ENCODE results near the gene EEFSEC. TPM values are rescaled to one million over a fixed set of nuclear protein-coding genes. Genes with fewer than 3 reads are reported as not detected.
A peak's percentile ranks its signal among the peaks of the same experiment; 100 is the strongest.

The EEFSEC gene
- total RNA-seq, 1 experiment from 2014 or later = 21.3 TPM

- Histone ChIP-seq H4K20me1 (ENCODE audit: insufficient read depth) (no peaks in the 10 kb centered on the region), H3K4me2 (peak overlapping the region; percentile 57; the same call in 1 of the 2 replicates), H3K36me3 (ENCODE audit: low read depth) (no peaks in the 10 kb centered on the region), H3K4me3 (no peak overlapping the region), H3K9me2 (ENCODE audit: insufficient read depth) (no peaks in the 10 kb centered on the region), H3K9me3 (ENCODE audit: insufficient read depth, low read depth) (no peaks in the 10 kb centered on the region), H2AFZ (no peak overlapping the region), H3K27ac (no peak overlapping the region), H3K79me2 (ENCODE audit: low read depth) (no peaks in the 10 kb centered on the region), H3K4me1 (replicated peaks; ENCODE audit: insufficient read depth) (peaks cover 24% of the 10 kb centered on the region), H3F3A (ENCODE audit: insufficient read depth, low read depth) (no peaks in the 10 kb centered on the region; the same call in 1 of the 2 replicates), H3K27me3 (ENCODE audit: insufficient read depth, low read depth) (no peaks in the 10 kb centered on the region)
- TF ChIP-seq, protein P1, sequence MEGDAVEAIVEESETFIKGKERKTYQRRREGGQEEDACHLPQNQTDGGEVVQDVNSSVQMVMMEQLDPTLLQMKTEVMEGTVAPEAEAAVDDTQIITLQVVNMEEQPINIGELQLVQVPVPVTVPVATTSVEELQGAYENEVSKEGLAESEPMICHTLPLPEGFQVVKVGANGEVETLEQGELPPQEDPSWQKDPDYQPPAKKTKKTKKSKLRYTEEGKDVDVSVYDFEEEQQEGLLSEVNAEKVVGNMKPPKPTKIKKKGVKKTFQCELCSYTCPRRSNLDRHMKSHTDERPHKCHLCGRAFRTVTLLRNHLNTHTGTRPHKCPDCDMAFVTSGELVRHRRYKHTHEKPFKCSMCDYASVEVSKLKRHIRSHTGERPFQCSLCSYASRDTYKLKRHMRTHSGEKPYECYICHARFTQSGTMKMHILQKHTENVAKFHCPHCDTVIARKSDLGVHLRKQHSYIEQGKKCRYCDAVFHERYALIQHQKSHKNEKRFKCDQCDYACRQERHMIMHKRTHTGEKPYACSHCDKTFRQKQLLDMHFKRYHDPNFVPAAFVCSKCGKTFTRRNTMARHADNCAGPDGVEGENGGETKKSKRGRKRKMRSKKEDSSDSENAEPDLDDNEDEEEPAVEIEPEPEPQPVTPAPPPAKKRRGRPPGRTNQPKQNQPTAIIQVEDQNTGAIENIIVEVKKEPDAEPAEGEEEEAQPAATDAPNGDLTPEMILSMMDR (conservative IDR thresholded peaks at IDR 0.05) = no peak
- TF ChIP-seq EZH2 (IDR thresholded peaks at IDR 0.05; ENCODE audit: low read depth) = no peak
- intact Hi-C loops (cut with micrococcal nuclease; ENCODE audit: unreplicated experiment) = no loop called here
- ChIA-PET POLR2A (ENCODE audit: unreplicated experiment) (interaction anchor here (0.6 kb wide), 1 partner anchor 26 kb away, joined by 4 read pairs; no protein-coding TSS in a partner anchor), CTCF (no interaction called here)
- no TSS peak for BruUV-seq (replicated peaks)
- peak in 1 of 2 experiments; percentile 8 for DNase-seq
Measured at GRCh38 chr3:128336337-128337156, 183.3 kb downstream of the EEFSEC start.

- ChIA-PET CTCF (interaction anchor here (0.6 kb wide), 1 partner anchor 241 kb away, joined by 12 read pairs; no protein-coding TSS in a partner anchor), POLR2A (ENCODE audit: unreplicated experiment) (no interaction called here)
- Histone ChIP-seq H2AFZ (no peak overlapping the region), H4K20me1 (ENCODE audit: insufficient read depth) (no peaks in the 10 kb centered on the region), H3F3A (ENCODE audit: insufficient read depth, low read depth) (no peaks in the 10 kb centered on the region; the same call in 1 of the 2 replicates), H3K4me1 (replicated peaks; ENCODE audit: insufficient read depth) (peaks cover 24% of the 10 kb centered on the region), H3K4me3 (no peak overlapping the region), H3K79me2 (ENCODE audit: low read depth) (no peaks in the 10 kb centered on the region), H3K27me3 (ENCODE audit: insufficient read depth, low read depth) (no peaks in the 10 kb centered on the region), H3K9me2 (ENCODE audit: insufficient read depth) (no peaks in the 10 kb centered on the region), H3K36me3 (ENCODE audit: low read depth) (no peaks in the 10 kb centered on the region), H3K9me3 (ENCODE audit: insufficient read depth, low read depth) (no peaks in the 10 kb centered on the region), H3K4me2 (no peak overlapping the region), H3K27ac (no peak overlapping the region)
- intact Hi-C loops (cut with micrococcal nuclease; ENCODE audit: unreplicated experiment) = no loop called here
- TF ChIP-seq EZH2 (IDR thresholded peaks at IDR 0.05; ENCODE audit: low read depth) = no peak
- TF ChIP-seq, protein P1 (conservative IDR thresholded peaks at IDR 0.05) = no peak
- DNase-seq = no peak
- no TSS peak for BruUV-seq (replicated peaks)
Measured at GRCh38 chr3:128337305-128337704, 184.0 kb downstream of the EEFSEC start.

DNA sequence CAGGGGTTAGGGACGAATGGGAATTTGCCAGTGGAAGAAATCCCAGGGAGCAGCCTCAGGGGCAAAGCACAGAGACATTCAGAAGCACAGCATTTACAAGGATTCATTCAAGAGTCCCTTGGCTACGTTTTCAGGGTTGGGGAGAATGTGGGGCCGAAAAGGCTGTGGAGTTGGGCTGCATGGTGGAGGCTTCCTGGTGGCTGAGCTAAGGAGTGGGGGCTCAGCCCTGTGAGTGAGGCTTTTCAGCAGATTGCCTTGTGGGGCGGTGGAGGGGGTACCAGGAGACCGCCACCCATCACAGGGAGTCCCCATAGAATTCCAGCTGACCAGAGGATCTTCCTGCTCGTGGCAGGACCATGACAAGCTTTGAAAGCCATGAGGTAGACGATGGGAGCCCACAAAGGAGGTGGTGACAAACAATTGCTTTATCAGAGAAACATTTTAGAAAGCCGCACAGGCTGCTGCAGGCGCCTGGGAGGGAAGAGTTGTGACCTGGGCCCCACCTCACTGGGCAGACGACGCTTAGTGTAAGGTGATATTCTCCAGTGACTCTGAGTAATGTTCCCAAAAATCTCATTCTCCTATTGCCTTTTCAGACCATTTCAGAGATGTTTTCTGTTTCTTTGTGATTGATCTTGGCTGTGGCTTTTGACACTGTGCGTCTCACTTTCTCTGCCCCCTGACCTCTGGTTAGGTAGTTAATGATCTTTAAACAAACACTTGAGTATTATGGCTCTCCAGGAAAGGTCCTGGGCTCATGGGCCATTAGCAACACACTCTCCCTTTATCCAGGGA, 185.5 kb downstream of the EEFSEC start:
- no peaks in the 10 kb centered on the region for H3K27me3 ChIP-seq (ENCODE audit: insufficient read depth, low read depth)
- TF ChIP-seq EZH2 (IDR thresholded peaks at IDR 0.05; ENCODE audit: low read depth) = no peak
- no peak overlapping the region for H3K4me3 ChIP-seq
- H3K4me2 ChIP-seq = no peak overlapping the region
- no TSS peak for BruUV-seq (replicated peaks)
- POLR2A ChIA-PET (ENCODE audit: unreplicated experiment) = interaction anchor here (0.5 kb wide), 1 partner anchor 64 kb away, joined by 5 read pairs; no protein-coding TSS in a partner anchor
- CTCF ChIA-PET = no interaction called here
- H3K36me3 ChIP-seq (ENCODE audit: low read depth) = no peaks in the 10 kb centered on the region
- H3F3A ChIP-seq (ENCODE audit: insufficient read depth, low read depth) = no peaks in the 10 kb centered on the region; the same call in 1 of the 2 replicates
- H3K9me2 ChIP-seq (ENCODE audit: insufficient read depth) = no peaks in the 10 kb centered on the region
- no peak overlapping the region for H2AFZ ChIP-seq
- no peaks in the 10 kb centered on the region for H3K9me3 ChIP-seq (ENCODE audit: insufficient read depth, low read depth)
- intact Hi-C loops (cut with micrococcal nuclease; ENCODE audit: unreplicated experiment) = no loop called here
- no peaks in the 10 kb centered on the region for H4K20me1 ChIP-seq (ENCODE audit: insufficient read depth)
- H3K4me1 ChIP-seq (replicated peaks; ENCODE audit: insufficient read depth) = peaks cover 34% of the 10 kb centered on the region
- DNase-seq = peak; percentile 19 to 27
- no peak overlapping the region for H3K27ac ChIP-seq
- no peaks in the 10 kb centered on the region for H3K79me2 ChIP-seq (ENCODE audit: low read depth)
